ENCODE data around the gene NECTIN3.

NECTIN3 gene

GRCh38 chr3:111084911-111085310 is 13.3 kb downstream of the NECTIN3 start:
- DNase-seq (ENCODE audit: low read depth in 2 of 2), result no peak

- no peak for DNase-seq (ENCODE audit: low read depth in 2 of 2)
Measured at GRCh38 chr3:111087924-111088469, 16.4 kb downstream of the NECTIN3 start.

GRCh38 chr3:111096487-111097209 is 25.0 kb downstream of the NECTIN3 start:
- DNase-seq (ENCODE audit: low read depth in 2 of 2), result no peak

GRCh38 chr3:111103807-111104206 is 32.2 kb downstream of the NECTIN3 start:
- DNase-seq (ENCODE audit: low read depth in 2 of 2), result no peak

- no peak for DNase-seq (ENCODE audit: low read depth in 2 of 2)
Measured at GRCh38 chr3:111106993-111107661, 35.5 kb downstream of the NECTIN3 start.

GRCh38 chr3:111107662-111108035 is 36.0 kb downstream of the NECTIN3 start:
- no peak for DNase-seq (ENCODE audit: low read depth in 2 of 2)

- no peak for DNase-seq (ENCODE audit: low read depth in 2 of 2)
Measured at GRCh38 chr3:111112913-111113312, 41.3 kb downstream of the NECTIN3 start.

- no peak for DNase-seq (ENCODE audit: low read depth in 2 of 2)
Measured at GRCh38 chr3:111128884-111129283, 57.3 kb downstream of the NECTIN3 start.

- no peak for DNase-seq (ENCODE audit: low read depth in 2 of 2)
Measured at GRCh38 chr3:111130827-111131226, 59.2 kb downstream of the NECTIN3 start.

GRCh38 chr3:111134302-111134701 is 62.7 kb downstream of the NECTIN3 start:
- DNase-seq (ENCODE audit: low read depth in 2 of 2), result no peak

- no peak for DNase-seq (ENCODE audit: low read depth in 2 of 2)
Measured at GRCh38 chr3:111151438-111151837, 79.8 kb downstream of the NECTIN3 start.

- DNase-seq (ENCODE audit: low read depth in 2 of 2), result no peak
Measured at GRCh38 chr3:111152496-111152895, 80.9 kb downstream of the NECTIN3 start.

- DNase-seq (ENCODE audit: low read depth in 2 of 2), result no peak
Measured at GRCh38 chr3:111156517-111156916, 84.9 kb downstream of the NECTIN3 start.

GRCh38 chr3:111159391-111159790 is 87.8 kb downstream of the NECTIN3 start:
- no peak for DNase-seq (ENCODE audit: low read depth in 2 of 2)

- no peak for DNase-seq (ENCODE audit: low read depth in 2 of 2)
Measured at GRCh38 chr3:111164621-111165020, 93.0 kb downstream of the NECTIN3 start.

- DNase-seq (ENCODE audit: low read depth in 2 of 2), result no peak
Measured at GRCh38 chr3:111165411-111165810, 93.8 kb downstream of the NECTIN3 start.

GRCh38 chr3:111173328-111173900 is 101.8 kb downstream of the NECTIN3 start:
- DNase-seq (ENCODE audit: low read depth in 2 of 2), result no peak

GRCh38 chr3:111173906-111174305 is 102.3 kb downstream of the NECTIN3 start:
- no peak for DNase-seq (ENCODE audit: low read depth in 2 of 2)

- DNase-seq (ENCODE audit: low read depth in 2 of 2), result no peak
Measured at GRCh38 chr3:111190518-111190917, 118.9 kb downstream of the NECTIN3 start.

GRCh38 chr3:111193472-111193871 is 121.9 kb downstream of the NECTIN3 start:
- DNase-seq (ENCODE audit: low read depth in 2 of 2), result no peak

GRCh38 chr3:111194048-111194447 is 122.4 kb downstream of the NECTIN3 start:
- DNase-seq (ENCODE audit: low read depth in 2 of 2), result no peak

GRCh38 chr3:111197485-111197884 is 125.9 kb downstream of the NECTIN3 start:
- DNase-seq (ENCODE audit: low read depth in 2 of 2), result no peak

- no peak for DNase-seq (ENCODE audit: low read depth in 2 of 2)
Measured at GRCh38 chr3:111200027-111200426, 128.4 kb downstream of the NECTIN3 start.

Data from stimulated activated CD4-positive, alpha-beta T cell treated with anti-CD3 and anti-CD28 coated beads, Interleukin-15, amount 100 ng/mL, for 48 hours (primary cell).